Thyroid gland (tissue), 4 donors: Measurements from ENCODE around the gene TLR4.

Experiments
- CTCF ChIP-seq, 6 experiments: fragments of 200-600 bp in 3 of 6; fragments of 450-650 bp in 3 of 6; sonication (generic) in 3 of 6; IDR thresholded peaks; one replicate each; pipeline ENCODE4 v1.5.1; 2016 to 2019; ENCODE audit warnings: antibody characterized with exemption in 6 of 6, mild to moderate bottlenecking in 2 of 6, inconsistent platforms in 1 of 6, moderate library complexity in 1 of 6
- POLR2A ChIP-seq, 2 donors: fragments of 450-650 bp; IDR thresholded peaks; one replicate each; pipeline ENCODE4 v1.6.1; 2017; ENCODE audit warnings: antibody characterized with exemption in 2 of 2, mild to moderate bottlenecking in 2 of 2, moderate library complexity in 1 of 2

DNA sequence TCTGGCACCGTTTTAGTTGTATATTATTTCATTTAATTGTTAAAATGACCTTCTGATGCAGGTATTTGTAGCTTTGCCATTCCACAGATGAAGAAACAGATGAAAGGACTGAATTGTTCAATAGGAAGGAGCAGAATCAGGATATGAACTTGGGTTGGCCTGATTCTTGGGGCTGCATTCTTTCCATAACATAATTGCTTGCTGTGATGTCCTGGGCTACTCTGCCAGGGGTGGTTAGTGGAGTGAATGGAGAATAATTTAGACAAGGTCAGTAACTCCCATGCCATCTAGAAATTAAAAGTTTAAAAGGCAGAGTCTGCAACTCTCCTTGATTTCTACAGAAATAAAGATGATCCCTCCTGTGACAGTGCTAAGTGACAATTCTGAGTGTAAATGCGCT, 15.9 kb downstream of the TLR4 start:
- no peak for TF ChIP-seq CTCF (IDR thresholded peaks at IDR 0.05)
- no peak for TF ChIP-seq POLR2A (IDR thresholded peaks at IDR 0.05)
